H1 (cell line): Measurements from ENCODE around the gene B3GAT1. TPM values are rescaled to one million over a fixed set of nuclear protein-coding genes. Genes with fewer than 3 reads are reported as not detected.

Experiments
- CTCF ChIA-PET: fragments of 300-600 bp; sonication (Branson Sonifier 250); formaldehyde crosslinking; loops from one replicate; lab custom pipeline; 2021; ENCODE audit not compliant: partially characterized antibody; lab: Charles Lee
- POLR2A ChIA-PET: fragments of 300-600 bp; sonication (Branson Sonifier 250); formaldehyde crosslinking; loops from one replicate; lab custom pipeline; 2021; ENCODE audit warnings: inconsistent platforms; ENCODE audit not compliant: partially characterized antibody; lab: Charles Lee
- DNase-seq, 2 experiments: peaks; one replicate each; pipeline versions ENCODE4 v3.0.0 to v3.0.0-alpha.2; 2010 to 2022; ENCODE audit warnings: low spot score in 2 of 2, low read depth in 1 of 2, mixed read lengths in 1 of 2
- FAIRE-seq: peaks from 2 replicates; lab custom pipeline; 2011; peaks lifted over from hg19 to GRCh38; lab: Jason Lieb, UNC
- H2AFZ ChIP-seq: 2 replicates; pipeline ENCODE4 v1.8.1; 2012; ENCODE audit warnings: low read length, inconsistent platforms
- H2AK5ac ChIP-seq: 2 replicates; pipeline ENCODE4 v1.6.1; 2013; ENCODE audit warnings: low read depth, low read length
- H2BK120ac ChIP-seq: replicated peaks from 2 replicates; pipeline ENCODE3; 2013; ENCODE audit warnings: low read depth, low read length, inconsistent platforms
- H2BK12ac ChIP-seq: 2 replicates; pipeline ENCODE4 v1.6.1; 2013; ENCODE audit warnings: low read depth, low read length
- H2BK15ac ChIP-seq: 2 replicates; pipeline ENCODE4 v1.6.1; 2013; ENCODE audit warnings: low read length
- H2BK20ac ChIP-seq: 2 replicates; pipeline ENCODE4 v1.6.1; 2013; ENCODE audit warnings: low read length
- H2BK5ac ChIP-seq: 2 replicates; pipeline ENCODE4 v1.6.1; 2013; ENCODE audit warnings: low read depth, low read length
- H3K14ac ChIP-seq: 2 replicates; pipeline ENCODE4 v1.6.1; 2013; ENCODE audit warnings: inconsistent platforms; ENCODE audit not compliant: insufficient read length
- H3K18ac ChIP-seq: 2 replicates; pipeline ENCODE4 v1.6.1; 2013; ENCODE audit warnings: low read length; ENCODE audit errors: extremely low read depth
- H3K23ac ChIP-seq: 2 replicates; pipeline ENCODE4 v1.6.1; 2013; ENCODE audit warnings: inconsistent platforms; ENCODE audit not compliant: insufficient read length
- H3K23me2 ChIP-seq: 2 replicates; pipeline ENCODE4 v1.6.1; 2013; ENCODE audit warnings: low read depth, low read length
- H3K27ac ChIP-seq: 2 replicates; pipeline ENCODE4 v1.6.1; 2011; ENCODE audit warnings: low read depth, low read length, inconsistent platforms
- H3K27me3 ChIP-seq, 4 experiments: replicated peaks in 1 of 4; 1 replicate in 1 of 4; 2 replicates in 3 of 4; pipeline versions ENCODE4 v1.6.1 to v1.8.1; 2011 to 2013; ENCODE audit warnings: low read length in 3 of 4, mild to moderate bottlenecking in 3 of 4, inconsistent platforms in 2 of 4, mixed read lengths in 2 of 4, moderate library complexity in 1 of 4; ENCODE audit not compliant: control insufficient read depth in 3 of 4, insufficient read depth in 3 of 4; ENCODE audit errors: extremely low read depth in 1 of 4
- H3K36me3 ChIP-seq, 4 experiments: 2 replicates each; pipeline versions ENCODE4 v1.6.1 to v1.8.1; 2011 to 2013; ENCODE audit warnings: mild to moderate bottlenecking in 4 of 4, low read length in 3 of 4, moderate library complexity in 2 of 4, control low read depth in 1 of 4, inconsistent platforms in 1 of 4; ENCODE audit not compliant: insufficient read depth in 4 of 4, control insufficient read depth in 2 of 4
- H3K4ac ChIP-seq: replicated peaks from 2 replicates; pipeline ENCODE3; 2013; ENCODE audit warnings: low read length, low read depth, mixed read lengths, inconsistent platforms; ENCODE audit not compliant: insufficient read length
- H3K4me1 ChIP-seq, 4 experiments: replicated peaks in 1 of 4; 1 replicate in 1 of 4; 2 replicates in 3 of 4; pipeline versions ENCODE4 v1.6.1 to v1.8.1; 2011 to 2013; ENCODE audit warnings: low read length in 3 of 4, inconsistent platforms in 2 of 4, mixed read lengths in 1 of 4; ENCODE audit not compliant: insufficient read depth in 4 of 4, control insufficient read depth in 3 of 4
- H3K4me2 ChIP-seq, 2 experiments: 2 replicates each; pipeline versions ENCODE4 v1.6.1 to v1.8.1; 2011 to 2013; ENCODE audit warnings: low read depth in 2 of 2, low read length in 2 of 2, control low read depth in 1 of 2, inconsistent platforms in 1 of 2, mild to moderate bottlenecking in 1 of 2; ENCODE audit not compliant: insufficient read depth in 1 of 2
- H3K4me3 ChIP-seq, 4 experiments: fragments of 200-600, 300-600 bp in 1 of 4; sonication (generic), shearing (Covaris generic), sonication (Bioruptor Twin) in 1 of 4; 2 replicates each; pipeline versions ENCODE4 v1.5.1 to v1.8.1; 2011 to 2016; ENCODE audit warnings: low read length in 4 of 4, low read depth in 3 of 4, control low read depth in 2 of 4, inconsistent platforms in 2 of 4, mild to moderate bottlenecking in 2 of 4, mixed read lengths in 1 of 4, moderate library complexity in 1 of 4; ENCODE audit not compliant: insufficient read depth in 2 of 4; ENCODE audit errors: extremely low read depth in 1 of 4
- H3K56ac ChIP-seq: replicated peaks from 2 replicates; pipeline ENCODE3; 2013; ENCODE audit warnings: low read depth, mild to moderate bottlenecking, mixed read lengths, low read length, inconsistent platforms; ENCODE audit not compliant: insufficient read length
- H3K79me1 ChIP-seq: 2 replicates; pipeline ENCODE4 v1.6.1; 2013; ENCODE audit warnings: low read depth, low read length, control low read depth
- H3K79me2 ChIP-seq, 2 experiments: 2 replicates each; pipeline versions ENCODE4 v1.6.1 to v1.8.1; 2012 to 2013; ENCODE audit warnings: low read length in 2 of 2, mild to moderate bottlenecking in 2 of 2, inconsistent platforms in 1 of 2; ENCODE audit not compliant: insufficient read depth in 2 of 2, control insufficient read depth in 1 of 2
- H3K9ac ChIP-seq, 4 experiments: replicated peaks in 1 of 4; 1 replicate in 1 of 4; 2 replicates in 3 of 4; pipeline versions ENCODE4 v1.6.1 to v1.8.1; 2011 to 2013; ENCODE audit warnings: low read depth in 3 of 4, low read length in 3 of 4, control low read depth in 2 of 4, mild to moderate bottlenecking in 2 of 4, moderate library complexity in 2 of 4, inconsistent platforms in 1 of 4; ENCODE audit errors: extremely low read depth in 1 of 4
- H3K9me3 ChIP-seq, 2 experiments: 2 replicates each; pipeline versions ENCODE4 v1.6.1 to v1.8.1; 2012 to 2013; ENCODE audit warnings: mild to moderate bottlenecking in 2 of 2, moderate library complexity in 2 of 2, control low read depth in 1 of 2, inconsistent platforms in 1 of 2, low read depth in 1 of 2, low read length in 1 of 2, mixed read lengths in 1 of 2; ENCODE audit not compliant: insufficient read depth in 2 of 2
- H4K20me1 ChIP-seq, 2 experiments: replicated peaks in 1 of 2; 2 replicates each; pipeline versions ENCODE3 to v1.8.1; 2011 to 2013; ENCODE audit warnings: inconsistent platforms in 2 of 2, low read length in 2 of 2, mild to moderate bottlenecking in 1 of 2; ENCODE audit not compliant: insufficient read depth in 2 of 2, control insufficient read depth in 1 of 2
- H4K5ac ChIP-seq: 2 replicates; pipeline ENCODE4 v1.6.1; 2013; ENCODE audit warnings: low read length, low read depth, mixed read lengths, inconsistent platforms; ENCODE audit not compliant: insufficient read length
- H4K8ac ChIP-seq: 2 replicates; pipeline ENCODE4 v1.8.0; 2013; ENCODE audit warnings: mild to moderate bottlenecking, moderate library complexity, low read length, inconsistent platforms; ENCODE audit not compliant: insufficient read depth; ENCODE audit errors: extremely low read depth
- H4K91ac ChIP-seq: replicated peaks from 2 replicates; pipeline ENCODE3; 2013; ENCODE audit warnings: low read length, mixed read lengths, inconsistent platforms; ENCODE audit not compliant: insufficient read length
- BRCA1 ChIP-seq: IDR thresholded peaks from 2 replicates; pipeline ENCODE4 v1.6.1; 2012; ENCODE audit warnings: low read depth, low read length, improper control_type of control experiment
- CBX8 ChIP-seq: fragments of 300-800, 300-1000 bp; sonication (generic); IDR thresholded peaks from 2 replicates; pipeline ENCODE4 v1.7.1; 2016; ENCODE audit warnings: low read depth, low read length, borderline replicate concordance
- EGR1 ChIP-seq: IDR thresholded peaks from 2 replicates; pipeline ENCODE4 v1.6.1; 2011; ENCODE audit warnings: low read depth, low read length, borderline replicate concordance
- GTF2F1 ChIP-seq: IDR thresholded peaks from 2 replicates; pipeline ENCODE4 v1.6.1; 2012; ENCODE audit warnings: low read depth, low read length, improper control_type of control experiment, borderline replicate concordance
- KDM1A ChIP-seq: fragments of 200-600, 300-600 bp; sonication (generic); IDR thresholded peaks from 2 replicates; pipeline ENCODE4 v1.7.1; 2016; ENCODE audit warnings: mild to moderate bottlenecking, low read length, borderline replicate concordance
- KDM5A ChIP-seq: fragments of 200-600 bp; IDR thresholded peaks from 2 replicates; pipeline ENCODE4 v1.7.1; 2012; ENCODE audit warnings: mild to moderate bottlenecking, low read length, inconsistent platforms, mixed read lengths
- POU5F1 ChIP-seq: IDR thresholded peaks from 2 replicates; pipeline ENCODE4 v1.6.1; 2011; ENCODE audit warnings: low read depth, mild to moderate bottlenecking, low read length, moderate library complexity
- SIN3A ChIP-seq, 2 experiments: IDR thresholded peaks in 1 of 2; conservative IDR thresholded peaks in 1 of 2; 2 replicates each; pipeline ENCODE4 v1.6.1; 2011 to 2012; ENCODE audit warnings: low read length in 2 of 2, improper control_type of control experiment in 1 of 2, low read depth in 1 of 2, mild to moderate bottlenecking in 1 of 2
- TCF12 ChIP-seq: IDR thresholded peaks from 2 replicates; pipeline ENCODE4 v1.6.1; 2011; ENCODE audit warnings: low read depth, mild to moderate bottlenecking, low read length
- ZNF274 ChIP-seq: IDR thresholded peaks from 2 replicates; pipeline ENCODE4 v1.7.0; 2012; ENCODE audit warnings: low read length, borderline replicate concordance; ENCODE audit errors: extremely low read depth
- WGBS, 2 experiments: shearing (Covaris generic) in 1 of 2; methylation state at CpG; one replicate each; pipeline versions ENCODE4 v1.1.6 to v1.1.7; 2013 to 2015; ENCODE audit warnings: low lambda C conversion rate in 2 of 2, mixed read lengths in 2 of 2, inconsistent platforms in 1 of 2, low coverage in 1 of 2, missing lambda C conversion rate in 1 of 2; ENCODE audit not compliant: insufficient replicate concordance in 2 of 2, insufficient coverage in 1 of 2, insufficient read length in 1 of 2; ENCODE audit errors: extremely low coverage in 1 of 2, missing lambda C conversion rate in 1 of 2; 5-methylcytosine and 5-hydroxymethylcytosine counted together
- polyA plus RNA-seq, 7 experiments: library from polyadenylated mRNA; depleted of rRNA in 3 of 7; stranded (reverse) in 5 of 7; unstranded in 2 of 7; fragments of >200 nt in 5 of 7; fragments of 200-250 nt in 2 of 7; gene quantifications; 1 replicate in 5 of 7; 2 replicates in 1 of 7; 4 replicates in 1 of 7; pipeline versions ENCODE4 v1.2.1 to v1.2.3, GENCODE V29; 2011 to 2013; ENCODE audit warnings: missing spikeins in 2 of 7, mixed read lengths in 2 of 7
- total RNA-seq: library from RNA; stranded (reverse); fragmentation: NEBNext Ultra II Directional; extraction: Animal tissue kit (Norgen Biotek cat#: 25700); gene quantifications from 2 replicates; pipeline ENCODE4 v1.2.1, GENCODE V29; 2021
- TF ChIP-seq, protein P1 (sequence below): IDR thresholded peaks from 2 replicates; pipeline ENCODE4 v1.6.1; 2012; ENCODE audit warnings: low read length, inconsistent platforms

The B3GAT1 gene
- total and polyA plus RNA-seq, 2 of the 8 experiments (the other 6 are each of a cell fraction or from before 2014, with no cell fraction given): 19.7 to 32.4 TPM

DNA sequence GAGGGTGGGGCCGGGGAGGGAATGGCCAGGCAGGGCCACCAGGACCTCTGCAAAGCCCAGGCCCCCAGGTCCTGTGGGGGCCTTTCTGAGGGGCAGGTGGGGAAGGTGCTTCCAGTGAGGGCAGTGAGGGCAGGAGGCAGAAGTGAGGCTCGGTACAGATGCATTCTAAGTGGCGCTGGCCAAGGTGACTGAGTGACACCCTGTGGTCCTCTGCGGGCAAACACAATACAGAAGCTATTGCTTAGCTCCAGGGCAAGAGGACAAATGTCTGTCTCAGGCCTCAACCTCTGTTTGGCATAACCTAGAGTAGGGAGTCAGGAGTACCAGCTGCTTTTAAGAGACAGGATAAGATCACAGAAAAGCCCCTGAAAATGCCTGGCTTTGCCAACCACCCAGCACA lies 31.3 kb downstream of the B3GAT1 start:
- H3K23me2 ChIP-seq: no peaks in the 10 kb centered on the region
- no peak overlapping the region for H3K23ac ChIP-seq
- peaks cover 2 to 10% (median 4%) of the 10 kb centered on the region in 4 experiments; a peak in 3 of 7 replicates for H3K4me1 ChIP-seq
- no peak overlapping the region for H2BK5ac ChIP-seq
- no peak overlapping the region for H3K4me2 ChIP-seq
- H3K18ac ChIP-seq: no peak overlapping the region
- FAIRE-seq (no peak), DNase-seq (no peak)
- peaks cover 0 to 14% (median 6%) of the 10 kb centered on the region in 4 experiments; a peak in 5 of 8 replicates for H3K36me3 ChIP-seq
- no peak for TF ChIP-seq CBX8
- TF ChIP-seq EGR1: no peak
- no peak for TF ChIP-seq ZNF274
- TF ChIP-seq GTF2F1: no peak
- no peak for TF ChIP-seq KDM1A
- no peak for TF ChIP-seq TCF12
- TF ChIP-seq, protein P1, sequence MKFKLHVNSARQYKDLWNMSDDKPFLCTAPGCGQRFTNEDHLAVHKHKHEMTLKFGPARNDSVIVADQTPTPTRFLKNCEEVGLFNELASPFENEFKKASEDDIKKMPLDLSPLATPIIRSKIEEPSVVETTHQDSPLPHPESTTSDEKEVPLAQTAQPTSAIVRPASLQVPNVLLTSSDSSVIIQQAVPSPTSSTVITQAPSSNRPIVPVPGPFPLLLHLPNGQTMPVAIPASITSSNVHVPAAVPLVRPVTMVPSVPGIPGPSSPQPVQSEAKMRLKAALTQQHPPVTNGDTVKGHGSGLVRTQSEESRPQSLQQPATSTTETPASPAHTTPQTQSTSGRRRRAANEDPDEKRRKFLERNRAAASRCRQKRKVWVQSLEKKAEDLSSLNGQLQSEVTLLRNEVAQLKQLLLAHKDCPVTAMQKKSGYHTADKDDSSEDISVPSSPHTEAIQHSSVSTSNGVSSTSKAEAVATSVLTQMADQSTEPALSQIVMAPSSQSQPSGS: no peak
- no peak for TF ChIP-seq BRCA1
- no peak for TF ChIP-seq POU5F1
- TF ChIP-seq KDM5A: no peak
- TF ChIP-seq SIN3A (conservative IDR thresholded peaks at IDR 0.05 in 1 of 2, IDR thresholded peaks at IDR 0.05 in 1 of 2; ENCODE audit: low read depth in 1 of 2, low read length in 2 of 2): no peak
- no peak overlapping the region for H2BK20ac ChIP-seq
- no peak overlapping the region for H4K5ac ChIP-seq
- no peak overlapping the region for H3K56ac ChIP-seq
- no peaks in the 10 kb centered on the region for H3K9me3 ChIP-seq
- no peak overlapping the region; the same call in 1 of the 2 replicates for H4K8ac ChIP-seq
- H3K27me3 ChIP-seq: no peaks in the 10 kb centered on the region; a peak in 1 of 7 replicates
- H3K9ac ChIP-seq: no peak overlapping the region
- H3K4ac ChIP-seq: no peak overlapping the region
- no peaks in the 10 kb centered on the region for H3K79me2 ChIP-seq
- peaks cover 0 to 11% of the 10 kb centered on the region in 2 experiments for H4K20me1 ChIP-seq
- H2AK5ac ChIP-seq: no peak overlapping the region
- no peak overlapping the region for H3K14ac ChIP-seq
- no peaks in the 10 kb centered on the region for H3K79me1 ChIP-seq
- POLR2A ChIA-PET: no interaction called here
- no peak overlapping the region for H3K27ac ChIP-seq
- 87% methylated on average over 3 of the region's 4 CpGs; no CpG with 5 or more reads in 1 of the 2 experiments for WGBS, 2 experiments
- H2BK12ac ChIP-seq: no peak overlapping the region
- CTCF ChIA-PET: interaction anchor here (0.8 kb wide), 1 partner anchor 17 kb away, joined by 3 read pairs; no protein-coding TSS in a partner anchor
- H2BK120ac ChIP-seq: no peak overlapping the region
- H2AFZ ChIP-seq: no peak overlapping the region
- H3K4me3 ChIP-seq: no peak overlapping the region
- no peak overlapping the region for H4K91ac ChIP-seq
- H2BK15ac ChIP-seq: no peak overlapping the region
